ENCODE results near the gene PRKCE.

PRKCE gene

DNA sequence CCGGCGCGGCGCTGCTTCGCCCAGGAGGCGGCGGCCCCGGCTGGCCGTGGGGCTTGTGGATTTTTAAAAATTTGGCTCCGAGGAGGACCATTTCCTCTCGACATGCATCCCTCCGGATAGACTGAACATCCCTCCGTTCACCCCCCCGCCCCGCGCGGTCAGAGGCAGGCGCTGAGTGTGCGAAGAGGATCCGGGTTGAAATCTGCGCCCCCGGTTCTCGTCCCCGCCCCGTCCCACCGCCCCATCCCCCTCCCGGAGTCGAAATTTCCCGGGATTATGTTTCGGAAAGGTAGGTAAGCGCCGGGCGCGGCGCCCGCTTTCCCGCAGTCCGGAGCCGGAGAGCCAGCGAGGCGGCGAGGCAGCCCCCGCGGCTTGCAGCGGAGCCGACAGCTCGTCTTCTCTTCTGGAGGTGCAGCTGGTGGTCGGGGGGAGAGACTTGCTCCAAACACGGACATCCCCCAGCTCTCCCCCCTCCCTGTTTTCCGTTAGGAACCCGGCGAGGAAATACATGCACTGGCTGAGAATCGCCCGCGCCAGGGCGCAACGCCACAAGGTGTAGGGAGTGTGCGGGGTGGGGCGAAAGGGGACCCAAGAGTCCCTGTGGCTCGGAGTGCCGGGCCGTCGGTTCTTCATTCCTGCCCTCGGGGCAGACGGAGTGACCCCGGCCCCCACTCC, at the start of gene PRKCE:
PRKCE (plus strand) TSS at position 261 of the 675 bp plus-strand sequence.
- peak; percentile 20 for DNase-seq

GRCh38 chr2:45602624-45603023, 48.9 kb upstream of the PRKCE start:
- DNase-seq = no peak

DNA sequence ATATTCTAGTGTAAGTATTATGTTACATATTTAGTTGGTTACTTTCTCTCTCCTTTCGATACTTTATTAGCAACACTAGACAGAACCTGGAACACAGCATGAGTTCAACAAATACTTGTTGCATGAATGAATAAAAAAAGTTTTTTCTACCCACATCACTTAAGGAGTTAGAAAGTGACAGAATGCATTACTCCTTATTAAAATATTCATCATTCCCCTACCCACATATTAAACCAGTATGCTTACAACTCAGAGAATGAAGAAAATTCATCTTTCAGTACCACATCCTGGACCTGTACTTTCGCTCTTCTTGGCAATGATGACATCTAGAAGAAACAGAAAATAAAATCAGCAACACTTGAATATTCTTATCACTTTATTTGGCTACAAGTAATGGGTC, 46.4 kb upstream of the PRKCE start:
- no peak for DNase-seq

- no peak for DNase-seq
Observed at GRCh38 chr2:45606796-45607195, 44.7 kb upstream of the PRKCE start.

DNA sequence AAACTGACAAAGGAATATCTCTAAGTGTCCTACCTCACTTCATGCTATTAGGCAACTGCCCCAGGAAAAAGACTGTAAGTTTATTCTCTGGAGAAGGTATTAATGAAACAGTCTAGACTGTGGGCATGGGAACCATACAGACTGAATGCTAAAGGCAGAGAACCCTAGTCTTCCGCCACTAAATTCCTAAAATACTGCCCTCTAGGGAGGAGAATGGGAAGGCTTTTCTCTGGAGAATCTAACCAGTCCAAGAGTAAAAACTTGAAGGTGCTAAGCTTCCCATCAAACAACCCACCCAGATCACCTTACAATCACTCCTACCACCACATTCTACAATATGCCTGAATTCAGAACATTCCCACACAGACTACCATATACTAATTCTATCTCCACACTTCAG, 43.8 kb upstream of the PRKCE start:
- no peak for DNase-seq

DNA sequence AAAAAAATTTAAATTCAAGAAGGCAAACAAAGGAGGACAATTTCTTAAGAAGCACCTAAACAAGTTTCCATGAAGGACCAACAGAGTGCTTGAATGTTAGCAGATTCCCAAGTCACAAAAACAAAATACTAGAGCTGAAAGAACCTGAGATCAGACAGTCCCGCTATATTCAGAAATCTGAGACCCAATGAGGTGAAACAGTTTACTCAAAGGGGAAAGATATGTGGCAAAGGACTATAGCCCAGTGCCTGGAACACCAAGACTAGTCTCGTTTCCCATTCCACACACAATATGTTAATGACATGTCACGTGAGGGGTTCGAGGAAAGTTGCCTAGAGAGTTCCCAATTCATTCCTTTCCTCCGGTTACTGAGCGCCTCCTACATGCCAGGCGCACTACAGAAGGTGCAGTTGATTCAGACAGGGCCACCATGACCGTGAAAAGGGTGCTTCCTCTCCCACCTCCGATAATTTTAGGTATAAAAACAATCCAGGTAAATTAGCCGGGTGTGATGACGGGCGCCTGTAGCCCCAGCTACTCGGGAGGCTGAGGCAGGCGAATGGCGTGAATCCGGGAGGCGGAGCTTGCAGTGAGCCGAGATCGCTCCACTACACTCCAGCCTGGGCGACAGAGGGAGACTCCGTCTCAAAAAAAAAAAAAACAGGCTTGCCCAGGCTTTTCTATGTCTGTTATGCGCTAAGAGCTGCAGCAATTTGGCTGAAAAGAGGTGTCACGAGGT, 41.0 kb upstream of the PRKCE start:
- DNase-seq = peak; percentile 70

GRCh38 chr2:45611020-45611859, 40.2 kb upstream of the PRKCE start, which contains the start of gene SRBD1:
Gene SRBD1 (minus strand): TSS chr2:45611267. CDS start chr2:45605441, 5,826 bp downstream.
- peak; percentile 84 for DNase-seq

GRCh38 chr2:45612285-45612684, 39.2 kb upstream of the PRKCE start:
- DNase-seq = no peak

DNA sequence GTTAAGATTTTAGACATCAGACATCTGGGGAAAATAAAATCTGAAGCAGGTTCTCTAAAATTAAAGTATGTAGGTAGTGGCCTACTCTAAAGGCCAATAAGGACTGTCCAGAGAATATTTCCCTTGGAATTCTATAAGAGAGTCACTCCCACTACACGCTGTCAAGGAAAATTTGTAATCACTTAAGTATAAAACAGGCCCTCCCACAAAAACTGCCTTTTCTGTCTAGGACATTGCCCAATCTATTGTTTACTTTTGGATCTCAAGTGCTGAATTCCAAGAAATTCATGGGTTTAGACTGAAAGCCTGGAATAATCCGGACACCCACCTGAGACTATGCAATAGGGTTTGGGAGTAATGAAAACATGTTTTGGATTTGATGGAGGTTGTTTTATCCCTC, 38.7 kb upstream of the PRKCE start:
- DNase-seq = no peak

DNA sequence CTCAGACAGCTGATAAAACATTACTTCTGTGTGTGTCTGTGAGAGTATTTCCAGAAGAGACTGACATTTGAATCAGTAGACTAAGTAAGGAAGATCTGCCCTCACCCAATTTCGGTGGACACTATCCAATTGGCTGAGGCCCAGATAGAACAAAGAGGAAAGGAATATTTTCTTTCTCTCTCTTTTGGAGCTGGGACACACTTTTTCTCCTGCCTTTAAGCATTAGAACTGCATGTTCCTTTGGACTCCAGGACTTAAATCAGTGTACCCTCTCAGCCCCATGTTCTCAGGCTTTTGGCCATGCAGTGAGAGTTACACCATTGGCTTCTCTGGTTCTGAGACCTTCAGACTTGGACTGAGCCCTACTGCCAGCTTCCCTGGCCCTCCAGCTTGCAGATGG, 37.1 kb upstream of the PRKCE start:
- no peak for DNase-seq

GRCh38 chr2:45614871-45615415, 36.5 kb upstream of the PRKCE start:
- no peak for DNase-seq

DNA sequence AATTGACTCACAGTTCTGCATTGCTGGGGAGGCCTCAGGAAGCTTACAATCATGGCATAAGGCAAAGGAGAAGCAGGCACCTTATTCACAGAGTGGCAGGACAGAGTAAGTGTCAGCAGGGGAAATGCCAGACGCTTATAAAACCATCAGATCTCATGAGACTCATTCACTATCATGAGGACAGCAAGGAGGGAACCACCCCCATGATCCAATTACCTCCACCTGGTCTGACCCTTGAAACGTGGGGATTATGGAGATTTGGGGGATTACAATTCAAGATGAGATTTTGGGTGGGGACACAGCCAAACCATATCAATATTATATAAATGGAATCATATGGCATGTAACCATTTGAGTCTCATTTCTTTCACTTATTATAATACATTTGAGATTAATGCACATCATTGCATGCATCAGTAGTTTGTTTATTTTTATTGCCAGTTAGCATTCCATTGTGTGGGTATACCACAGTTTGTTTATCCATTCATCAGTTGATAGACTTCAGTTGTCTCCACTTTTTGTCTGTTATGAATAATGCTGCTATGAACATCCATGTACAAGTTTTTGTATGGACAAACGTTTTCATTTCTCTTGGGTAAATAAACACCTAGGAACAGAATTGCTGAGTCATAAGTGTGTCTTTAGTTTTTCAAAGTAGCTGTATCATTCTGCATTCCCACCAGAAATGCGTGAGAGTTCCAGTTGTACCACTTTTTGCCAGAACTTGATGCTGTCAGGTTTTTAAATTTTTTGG, 34.6 kb upstream of the PRKCE start:
- no peak for DNase-seq

GRCh38 chr2:45617496-45617895, 34.0 kb upstream of the PRKCE start:
- DNase-seq = no peak

GRCh38 chr2:45622336-45623075, 29.0 kb upstream of the PRKCE start:
- DNase-seq = no peak

GRCh38 chr2:45623098-45623497, 28.4 kb upstream of the PRKCE start:
- DNase-seq = no peak

- no peak for DNase-seq
Observed at GRCh38 chr2:45625824-45626223, 25.7 kb upstream of the PRKCE start.

- peak; percentile 19 for DNase-seq
Observed at GRCh38 chr2:45626387-45627221, 24.9 kb upstream of the PRKCE start.

DNA sequence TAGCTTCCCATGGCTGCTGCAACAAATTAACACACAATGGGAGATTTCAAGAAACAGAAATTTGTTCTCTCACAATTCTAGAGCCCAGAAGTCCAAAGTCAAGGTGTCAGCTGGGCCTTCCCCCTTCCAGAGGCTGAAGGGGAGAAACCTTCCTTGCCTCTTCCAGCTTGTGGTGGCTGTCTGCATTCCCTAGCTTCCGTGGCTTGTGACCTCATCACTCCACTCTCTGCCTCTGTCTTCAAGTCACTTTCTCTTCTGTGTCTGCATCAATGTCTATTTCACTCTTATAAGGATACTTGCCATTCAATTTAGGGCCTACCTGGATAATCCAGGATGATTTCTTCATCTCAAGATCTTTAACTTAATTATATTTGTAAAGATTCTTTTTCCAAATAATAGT, 23.6 kb upstream of the PRKCE start:
- no peak for DNase-seq

- no peak for DNase-seq
Observed at GRCh38 chr2:45629971-45630370, 21.5 kb upstream of the PRKCE start.

GRCh38 chr2:45631319-45631718, 20.2 kb upstream of the PRKCE start:
- no peak for DNase-seq

DNA sequence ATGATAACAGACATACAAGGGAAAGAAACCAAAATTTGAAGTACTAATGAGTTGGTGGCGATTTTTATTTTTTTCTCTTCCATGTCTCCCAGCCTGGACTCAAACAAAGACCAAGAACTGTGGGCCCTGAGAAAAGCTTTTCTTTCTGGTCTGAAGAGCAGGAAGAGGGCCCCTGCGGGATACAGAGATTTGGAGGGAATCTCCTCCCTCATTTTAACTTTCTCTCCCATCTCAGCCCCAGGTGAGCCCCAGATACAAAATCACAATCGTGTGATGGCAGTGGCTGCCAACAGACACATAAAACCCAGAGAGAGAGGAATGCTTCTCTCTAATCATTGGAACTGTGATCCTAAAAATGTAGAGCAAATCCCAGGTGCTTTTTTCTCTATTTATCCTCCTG, 19.5 kb upstream of the PRKCE start:
- DNase-seq = no peak

Measured in DMS79 treated with DMSO at 0.1 percent for 48 hours (cell line).